ENCODE results near the gene CYP2D6. TPM values are rescaled to one million over a fixed set of nuclear protein-coding genes. Genes with fewer than 3 reads are reported as not detected.

CYP2D6 gene
- total and polyA plus RNA-seq, 2 of the 13 experiments (the other 11 are each of a cell fraction or from before 2014, with no cell fraction given), result 1.0 to 3.7 TPM

GRCh38 chr22:42090596-42091454 is 39.8 kb downstream of the CYP2D6 start, which contains the start of gene NDUFA6 (continued):
- TF ChIP-seq ZNF407 (CRISPR knock-in tag; IDR thresholded peaks at IDR 0.05; ENCODE audit: not compliant biosample characterization), result peak; percentile 76
- TF ChIP-seq ZNF142 (CRISPR knock-in tag; IDR thresholded peaks at IDR 0.05), result peak; percentile 55; the same call in 1 of the 2 replicates
- TF ChIP-seq KLF12 (CRISPR knock-in tag; IDR thresholded peaks at IDR 0.05; ENCODE audit: borderline replicate concordance), result peak; percentile 47; the same call in 1 of the 2 replicates
- TF ChIP-seq ZSCAN30 (CRISPR knock-in tag; IDR thresholded peaks at IDR 0.05), result no peak
- TF ChIP-seq PRPF4 (IDR thresholded peaks at IDR 0.05; ENCODE audit: low read depth, low read length, poor library complexity, severe bottlenecking), result no peak
- TF ChIP-seq LCORL (IDR thresholded peaks at IDR 0.05), result no peak
- peak; percentile 63; the same call in 1 of the 2 replicates for TF ChIP-seq LCORL (CRISPR knock-in tag; IDR thresholded peaks at IDR 0.05)
- TF ChIP-seq BRF2 (CRISPR knock-in tag; IDR thresholded peaks at IDR 0.05), result no peak
- TF ChIP-seq ZFP91 (CRISPR knock-in tag; IDR thresholded peaks at IDR 0.05; ENCODE audit: borderline replicate concordance), result peak; percentile 85; the same call in 1 of the 2 replicates
- peak; percentile 21 to 27; a peak in 1 of 4 replicates for TF ChIP-seq NR2F1 (CRISPR knock-in tag; IDR thresholded peaks at IDR 0.05)

Measured in HepG2 (cell line).